HG03196 (cell line): ENCODE data around the gene UBE2R2.
"Not testable (repeated sequence)": the region's sequence is repeated elsewhere in the genome, so short reads cannot be mapped to it uniquely, and the experiment has no call there.

Experiments
- ATAC-seq: cut with Tn5 transposase; IDR thresholded peaks from one replicate; pipeline ENCODE4 v1.9.1; 2021; ENCODE audit not compliant: unreplicated experiment

UBE2R2 gene

DNA sequence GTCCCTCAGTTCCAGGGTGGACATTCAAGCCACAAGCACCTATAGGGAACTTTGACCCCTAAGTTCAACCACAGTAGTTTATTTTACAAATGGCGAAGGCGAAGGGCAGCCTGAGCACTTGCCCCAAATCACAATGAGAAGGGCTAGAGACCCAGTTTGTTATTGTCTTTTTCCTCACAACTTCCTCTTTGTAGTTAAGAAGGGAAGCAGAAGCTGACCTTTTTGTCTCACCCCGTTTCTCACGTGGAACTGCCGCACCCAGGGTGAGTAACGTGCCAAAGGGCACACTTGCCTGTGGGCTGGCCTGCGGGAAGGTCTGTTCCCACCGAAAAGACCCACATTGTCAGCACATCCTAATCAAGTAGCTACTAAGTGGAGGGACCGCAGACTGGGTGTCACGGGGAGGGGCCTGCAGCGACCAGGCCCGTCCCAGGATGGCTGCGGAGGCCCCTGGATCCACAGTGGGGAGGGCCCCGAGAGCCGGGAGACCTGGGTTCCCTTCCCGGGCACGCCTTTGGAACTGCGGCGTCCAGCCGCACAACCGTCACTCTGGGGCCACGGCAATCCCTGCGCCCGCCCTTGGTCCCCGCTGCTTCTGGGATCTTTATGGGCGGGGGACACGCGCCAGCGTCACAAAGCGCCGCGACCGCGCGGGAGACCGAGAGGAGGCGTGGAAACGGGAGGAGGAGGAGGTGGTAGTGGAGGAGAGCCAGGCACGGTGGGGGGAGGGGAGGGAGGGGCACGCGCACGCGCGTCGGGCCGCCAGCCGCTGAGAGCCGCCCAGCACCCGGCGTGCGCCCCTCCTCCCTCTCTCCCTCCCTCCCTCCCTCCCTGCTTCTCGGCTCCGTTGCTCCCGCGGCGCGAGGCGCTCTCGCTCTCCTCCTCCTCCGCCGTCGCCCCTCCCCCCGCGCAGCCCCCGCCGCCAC lies at the start of gene UBE2R2:
TSS of gene UBE2R2 (plus strand) at position 834 of the 926 bp plus-strand sequence. CDS start 598 bp downstream, outside the sequence.
- peak; percentile 46 for ATAC-seq

GRCh38 chr9:33770156-33770880 lies 46.6 kb upstream of the UBE2R2 start:
- ATAC-seq = not testable (repeated sequence)

DNA sequence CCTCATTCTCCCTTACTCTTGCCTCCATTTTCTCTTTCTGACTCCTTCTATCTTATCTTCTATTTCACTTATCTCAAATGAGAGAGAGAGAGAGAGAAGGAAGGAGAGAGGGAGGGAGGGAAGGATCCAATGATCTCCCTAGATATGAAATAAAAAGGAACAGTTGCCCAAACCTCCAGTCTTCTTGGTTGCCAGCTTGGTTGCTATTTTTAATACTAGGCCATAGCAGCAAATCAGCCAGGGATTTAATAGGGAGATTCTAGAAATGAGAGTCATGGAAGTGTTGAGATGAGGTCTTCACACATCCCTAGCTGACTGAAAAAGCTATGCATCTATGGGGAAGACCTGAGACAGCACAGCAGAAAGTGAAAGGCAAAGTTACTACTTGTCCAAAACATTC lies 43.8 kb upstream of the UBE2R2 start:
- ATAC-seq = not testable (repeated sequence)

DNA sequence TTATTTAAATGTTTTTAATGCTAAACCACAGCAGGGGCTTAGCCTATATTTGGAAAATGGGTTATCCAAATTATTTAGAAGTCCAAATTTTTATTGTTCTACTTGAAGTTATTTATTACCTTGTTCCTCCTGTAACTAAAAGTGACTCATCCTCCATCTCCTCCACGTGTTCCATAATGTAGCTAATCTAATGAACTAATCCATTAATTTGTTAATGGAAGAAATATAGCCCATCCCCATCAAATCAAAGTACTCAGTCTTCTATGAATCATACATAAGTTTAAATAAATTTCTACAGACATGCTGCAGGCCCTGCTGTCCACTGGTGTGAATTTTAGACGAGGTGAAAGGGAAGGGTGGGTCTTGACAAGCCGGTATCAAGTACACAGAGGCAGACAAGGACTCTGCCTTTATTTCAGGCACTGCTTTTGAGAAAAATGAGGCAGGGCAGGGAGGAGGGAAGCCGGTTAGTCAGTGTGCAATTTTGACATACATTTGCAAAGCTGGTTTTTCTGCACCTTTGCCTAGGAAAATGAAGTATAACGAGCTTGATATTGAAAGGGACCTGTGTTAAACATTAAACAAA lies 42.8 kb upstream of the UBE2R2 start:
- not testable (repeated sequence) for ATAC-seq

GRCh38 chr9:33776578-33776977 lies 40.4 kb upstream of the UBE2R2 start:
- ATAC-seq = no peak

- peak; percentile 67 for ATAC-seq
These were observed 38.1 kb upstream of the UBE2R2 start for GRCh38 chr9:33778700-33779351.

DNA sequence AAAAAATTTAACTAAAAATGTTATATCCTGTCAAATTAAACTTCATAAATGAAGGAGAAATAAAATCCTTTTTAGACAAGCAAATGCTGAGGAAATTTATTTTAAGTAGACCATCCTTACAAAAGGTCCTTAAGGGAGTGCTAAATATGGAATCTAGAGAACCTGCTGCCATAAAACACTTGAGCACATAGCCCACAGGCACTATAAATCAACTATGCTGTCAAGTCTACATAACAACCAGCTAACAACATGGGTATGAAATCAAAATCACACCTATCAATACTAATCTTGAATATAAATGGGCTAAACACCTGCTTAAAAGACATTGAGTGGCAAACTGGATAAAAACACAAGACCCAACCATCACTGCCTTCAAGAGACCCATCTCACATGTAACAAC lies 36.7 kb upstream of the UBE2R2 start:
- no peak for ATAC-seq

GRCh38 chr9:33781736-33782135 lies 35.2 kb upstream of the UBE2R2 start:
- no peak for ATAC-seq

- ATAC-seq = no peak
These were observed 34.4 kb upstream of the UBE2R2 start for GRCh38 chr9:33782395-33783152.

DNA sequence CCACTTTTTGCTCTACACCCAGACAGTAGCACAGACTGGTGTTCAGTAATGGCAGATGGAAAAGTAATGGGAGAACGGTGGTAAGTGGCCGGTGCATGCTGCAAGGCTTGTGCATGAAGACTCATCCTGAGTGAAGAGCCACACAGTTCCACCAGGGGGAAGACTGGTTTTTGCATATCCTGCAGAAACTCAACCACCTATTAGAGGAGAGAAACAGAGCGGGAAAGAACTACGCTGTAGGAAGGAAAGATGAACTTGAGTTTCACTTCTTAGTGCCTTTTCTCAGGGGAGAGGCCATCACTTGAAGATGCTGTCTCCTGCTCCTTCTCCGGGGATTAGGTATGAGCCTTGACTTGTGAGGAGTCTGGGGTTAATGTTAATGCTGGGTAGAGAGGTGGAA lies 31.0 kb upstream of the UBE2R2 start:
- no peak for ATAC-seq

- ATAC-seq = no peak
These were observed 30.3 kb upstream of the UBE2R2 start for GRCh38 chr9:33786681-33787080.

GRCh38 chr9:33787839-33788238 lies 29.1 kb upstream of the UBE2R2 start:
- no peak for ATAC-seq

DNA sequence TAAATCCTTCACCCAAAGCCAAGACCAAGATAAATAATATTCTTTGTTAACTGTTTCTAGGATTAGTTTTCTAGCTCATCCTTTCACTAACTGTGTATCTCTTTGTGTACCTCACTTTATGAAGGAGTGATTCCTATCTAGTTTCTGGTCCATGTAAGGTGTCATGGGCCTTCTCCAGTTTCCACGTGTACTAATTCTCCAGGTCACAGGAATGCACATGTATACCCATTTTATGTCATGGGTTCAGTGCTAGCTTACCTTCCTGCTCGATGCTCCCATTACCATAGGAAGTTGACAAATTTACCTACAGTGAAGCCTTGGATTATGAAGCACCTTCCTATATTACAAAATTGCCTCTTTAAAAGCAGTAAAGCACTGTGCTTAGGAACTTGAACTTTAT lies 27.5 kb upstream of the UBE2R2 start:
- not testable (repeated sequence) for ATAC-seq

DNA sequence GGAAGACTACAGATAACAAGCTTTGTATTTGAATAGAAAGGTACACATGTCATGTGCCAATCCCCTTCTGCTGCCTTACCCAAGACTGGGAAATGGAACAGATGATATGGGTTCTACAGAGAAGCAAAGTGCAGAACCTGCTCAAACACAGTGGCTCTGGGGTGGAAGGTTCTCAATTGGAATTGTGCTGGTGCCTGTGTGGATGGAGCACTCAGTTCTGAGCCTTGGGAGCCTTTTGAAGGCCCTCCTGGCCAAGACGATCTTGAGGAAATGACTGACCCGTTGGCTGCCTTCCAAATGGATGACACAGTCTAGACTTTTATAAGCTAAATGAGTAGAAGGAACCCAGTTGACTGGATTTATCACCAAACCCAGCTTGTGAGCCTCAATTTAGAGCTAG lies 25.8 kb upstream of the UBE2R2 start:
- ATAC-seq = no peak

- not testable (repeated sequence) for ATAC-seq
These were observed 23.5 kb upstream of the UBE2R2 start for GRCh38 chr9:33793496-33793895.

DNA sequence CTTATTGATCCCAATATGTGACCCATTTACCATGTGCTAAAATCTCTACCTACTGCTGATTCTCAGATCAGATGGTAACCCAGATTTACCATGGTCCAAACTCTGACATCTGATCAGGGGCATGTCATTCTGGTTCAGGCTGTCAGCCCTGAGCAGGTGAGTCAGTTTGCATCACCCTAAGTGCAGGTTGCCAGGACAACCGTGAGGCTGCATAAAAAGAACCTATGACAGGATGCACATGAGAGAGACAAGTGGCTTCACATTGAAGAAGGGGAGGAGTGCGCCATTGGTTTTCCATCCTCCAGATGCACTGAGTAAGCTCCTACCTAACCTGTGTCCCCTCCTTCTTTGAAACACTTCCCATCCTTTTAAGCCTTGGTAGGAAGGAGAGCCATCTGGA lies 22.4 kb upstream of the UBE2R2 start:
- ATAC-seq = no peak

DNA sequence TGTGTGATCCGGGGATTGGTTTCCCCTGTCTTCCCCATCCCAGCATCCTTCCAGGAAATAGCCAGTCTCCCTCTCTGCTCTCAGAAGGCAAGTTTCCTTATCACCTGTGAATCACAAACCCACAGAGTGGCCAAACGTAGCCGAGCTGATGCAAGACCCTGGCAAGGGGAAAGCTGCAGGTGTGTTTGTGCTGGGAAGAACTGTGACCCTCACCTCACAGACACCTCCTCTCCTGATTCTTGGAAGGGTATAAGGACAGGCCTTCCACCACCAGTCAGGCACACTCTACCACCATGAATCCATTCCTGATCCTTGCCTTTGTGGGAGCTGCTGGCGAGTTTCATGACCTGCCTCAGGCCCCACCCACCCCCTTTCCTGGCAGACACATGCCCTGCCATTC lies 21.7 kb upstream of the UBE2R2 start, which contains the start of gene PRSS3:
TSS of gene PRSS3 (plus strand) at position 281 of the 400 bp plus-strand sequence. CDS start at position 294, 13 bp downstream.
- no peak for ATAC-seq

GRCh38 chr9:33795819-33796218 lies 21.1 kb upstream of the UBE2R2 start:
- no peak for ATAC-seq

DNA sequence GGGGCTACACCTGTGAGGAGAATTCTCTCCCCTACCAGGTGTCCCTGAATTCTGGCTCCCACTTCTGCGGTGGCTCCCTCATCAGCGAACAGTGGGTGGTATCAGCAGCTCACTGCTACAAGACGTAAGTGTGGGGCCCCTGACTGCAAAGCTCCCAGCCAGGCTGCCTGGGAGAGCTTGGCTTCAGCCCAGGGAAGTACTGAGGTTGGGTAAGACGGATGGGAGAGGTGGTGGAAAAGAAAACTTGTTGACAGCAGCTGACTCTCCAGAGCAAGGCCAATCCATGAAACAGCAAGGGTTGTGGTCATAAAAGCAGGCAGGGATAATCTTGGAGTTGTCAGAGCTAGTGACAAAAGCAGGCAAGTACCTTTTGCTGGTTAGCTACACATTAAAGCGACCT lies 20.3 kb upstream of the UBE2R2 start:
- ATAC-seq = not testable (repeated sequence)

- ATAC-seq = no peak
These were observed 19.1 kb upstream of the UBE2R2 start for GRCh38 chr9:33797837-33798236.
